Sigmoid colon (tissue), 4 donors: ENCODE data around the gene PLVAP.

Experiments used
- POLR2A ChIP-seq, 2 donors: fragments of 450-650 bp; IDR thresholded peaks; one replicate each; pipeline ENCODE4 v1.6.1; 2016; ENCODE audit warnings: antibody characterized with exemption in 2 of 2, mild to moderate bottlenecking in 2 of 2, moderate library complexity in 2 of 2
- POLR2AphosphoS5 ChIP-seq, 4 donors: sonication (generic); formaldehyde crosslinking; IDR thresholded peaks; one replicate each; pipeline ENCODE4 v1.6.1; 2017; ENCODE audit warnings: antibody characterized with exemption in 4 of 4
- TF ChIP-seq, protein P1 (sequence below), 4 experiments: fragments of 450-650 bp in 3 of 4; fragments of 200-600 bp in 1 of 4; IDR thresholded peaks; one replicate each; pipeline ENCODE4 v1.5.1; 2016 to 2019; ENCODE audit warnings: antibody characterized with exemption in 4 of 4, mild to moderate bottlenecking in 3 of 4, moderate library complexity in 2 of 4

DNA sequence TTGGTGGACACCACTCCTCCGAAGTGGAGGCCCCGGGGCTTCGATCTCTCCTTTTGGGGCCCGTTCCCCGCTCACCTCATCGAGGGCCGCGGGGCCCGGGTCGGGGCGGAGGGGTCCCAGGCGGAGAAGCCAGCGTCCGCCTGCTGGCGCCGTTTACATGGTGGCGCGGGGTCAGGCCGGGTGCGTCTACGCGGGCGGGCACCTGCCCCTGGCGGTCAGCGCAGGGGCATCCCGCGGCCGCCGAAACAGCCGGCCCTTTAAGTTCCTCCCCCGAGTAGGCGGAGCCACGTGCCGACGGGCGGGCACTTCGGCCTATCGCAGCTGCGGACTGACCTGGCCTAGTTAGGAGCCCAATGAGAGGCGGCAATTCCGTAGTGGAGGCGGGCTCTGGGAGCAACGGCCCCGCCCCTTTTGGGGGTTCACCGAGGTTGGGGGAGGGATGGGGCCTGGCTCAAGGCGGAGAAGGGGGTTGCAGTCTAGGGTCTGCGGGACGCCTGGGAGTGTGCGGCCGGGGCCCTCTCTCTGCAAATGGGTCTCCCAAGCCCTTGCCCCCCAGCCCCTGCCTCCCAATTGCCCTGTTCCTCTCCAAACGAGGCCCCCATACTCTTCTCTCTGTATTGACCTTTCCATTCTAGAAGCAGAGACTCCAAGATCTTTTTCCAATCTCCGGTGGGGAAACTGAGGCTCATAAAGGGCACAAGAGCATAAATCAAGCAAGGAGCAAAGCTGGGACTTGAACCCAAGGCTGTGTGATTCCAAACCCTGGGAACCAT lies 73.8 kb downstream of the PLVAP start, which contains the start of gene ABHD8:
- TF ChIP-seq, protein P1, sequence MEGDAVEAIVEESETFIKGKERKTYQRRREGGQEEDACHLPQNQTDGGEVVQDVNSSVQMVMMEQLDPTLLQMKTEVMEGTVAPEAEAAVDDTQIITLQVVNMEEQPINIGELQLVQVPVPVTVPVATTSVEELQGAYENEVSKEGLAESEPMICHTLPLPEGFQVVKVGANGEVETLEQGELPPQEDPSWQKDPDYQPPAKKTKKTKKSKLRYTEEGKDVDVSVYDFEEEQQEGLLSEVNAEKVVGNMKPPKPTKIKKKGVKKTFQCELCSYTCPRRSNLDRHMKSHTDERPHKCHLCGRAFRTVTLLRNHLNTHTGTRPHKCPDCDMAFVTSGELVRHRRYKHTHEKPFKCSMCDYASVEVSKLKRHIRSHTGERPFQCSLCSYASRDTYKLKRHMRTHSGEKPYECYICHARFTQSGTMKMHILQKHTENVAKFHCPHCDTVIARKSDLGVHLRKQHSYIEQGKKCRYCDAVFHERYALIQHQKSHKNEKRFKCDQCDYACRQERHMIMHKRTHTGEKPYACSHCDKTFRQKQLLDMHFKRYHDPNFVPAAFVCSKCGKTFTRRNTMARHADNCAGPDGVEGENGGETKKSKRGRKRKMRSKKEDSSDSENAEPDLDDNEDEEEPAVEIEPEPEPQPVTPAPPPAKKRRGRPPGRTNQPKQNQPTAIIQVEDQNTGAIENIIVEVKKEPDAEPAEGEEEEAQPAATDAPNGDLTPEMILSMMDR (IDR thresholded peaks at IDR 0.05) = peak; percentile 75 to 91 (median 86)
- TF ChIP-seq POLR2A (IDR thresholded peaks at IDR 0.05) = peak; percentile 29 to 47
- peak; percentile 43 to 81 (median 78) for TF ChIP-seq POLR2AphosphoS5 (IDR thresholded peaks at IDR 0.05)
